Activated gamma-delta T cell (primary cell): Measurements from ENCODE around the gene CCDC197.

Experiments used
- DNase-seq: peaks from one replicate; lab custom pipeline; 2025; lab: John Stamatoyannopoulos, UW

CCDC197 gene

DNA sequence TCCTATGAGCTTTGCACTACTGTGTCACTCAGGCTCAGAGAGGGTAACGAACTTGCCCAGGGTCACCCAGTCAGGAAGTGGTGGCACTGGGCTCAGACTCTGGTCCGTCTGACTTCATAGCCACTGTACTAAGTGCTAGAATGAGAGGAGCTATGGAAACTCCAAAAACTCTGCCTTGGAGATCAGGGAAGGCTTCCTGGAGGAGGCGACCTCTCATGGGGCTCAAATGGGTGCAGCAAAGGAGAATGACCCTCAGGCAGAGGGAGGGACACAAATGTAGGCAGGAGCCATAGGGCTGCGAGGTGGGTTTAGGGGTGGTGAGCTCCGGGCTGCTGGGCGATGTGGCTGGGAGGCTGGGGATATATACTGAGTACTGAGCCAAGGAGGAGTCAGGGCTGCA is 3.2 kb downstream of the CCDC197 start:
- DNase-seq, result no peak

DNA sequence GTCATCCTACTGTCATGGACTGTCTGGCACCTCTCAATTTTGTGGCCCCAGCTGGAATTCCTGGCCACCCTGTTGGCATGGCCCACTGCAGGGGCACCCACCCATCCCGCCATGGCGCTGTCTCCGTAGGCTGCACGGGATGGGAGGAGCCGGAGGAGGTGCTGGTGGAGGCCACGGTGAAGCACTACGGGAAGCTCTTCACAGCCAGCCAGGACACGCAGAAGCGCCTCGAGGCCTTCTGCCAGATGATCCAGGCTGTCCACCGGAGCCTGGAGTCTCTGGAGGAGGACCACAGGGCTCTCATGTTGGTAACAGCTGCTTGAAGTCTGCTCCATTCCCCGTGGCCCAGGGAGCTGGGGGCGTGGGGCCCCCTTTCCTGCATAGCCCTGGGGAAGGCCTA is 3.9 kb downstream of the CCDC197 start:
- no peak for DNase-seq

DNA sequence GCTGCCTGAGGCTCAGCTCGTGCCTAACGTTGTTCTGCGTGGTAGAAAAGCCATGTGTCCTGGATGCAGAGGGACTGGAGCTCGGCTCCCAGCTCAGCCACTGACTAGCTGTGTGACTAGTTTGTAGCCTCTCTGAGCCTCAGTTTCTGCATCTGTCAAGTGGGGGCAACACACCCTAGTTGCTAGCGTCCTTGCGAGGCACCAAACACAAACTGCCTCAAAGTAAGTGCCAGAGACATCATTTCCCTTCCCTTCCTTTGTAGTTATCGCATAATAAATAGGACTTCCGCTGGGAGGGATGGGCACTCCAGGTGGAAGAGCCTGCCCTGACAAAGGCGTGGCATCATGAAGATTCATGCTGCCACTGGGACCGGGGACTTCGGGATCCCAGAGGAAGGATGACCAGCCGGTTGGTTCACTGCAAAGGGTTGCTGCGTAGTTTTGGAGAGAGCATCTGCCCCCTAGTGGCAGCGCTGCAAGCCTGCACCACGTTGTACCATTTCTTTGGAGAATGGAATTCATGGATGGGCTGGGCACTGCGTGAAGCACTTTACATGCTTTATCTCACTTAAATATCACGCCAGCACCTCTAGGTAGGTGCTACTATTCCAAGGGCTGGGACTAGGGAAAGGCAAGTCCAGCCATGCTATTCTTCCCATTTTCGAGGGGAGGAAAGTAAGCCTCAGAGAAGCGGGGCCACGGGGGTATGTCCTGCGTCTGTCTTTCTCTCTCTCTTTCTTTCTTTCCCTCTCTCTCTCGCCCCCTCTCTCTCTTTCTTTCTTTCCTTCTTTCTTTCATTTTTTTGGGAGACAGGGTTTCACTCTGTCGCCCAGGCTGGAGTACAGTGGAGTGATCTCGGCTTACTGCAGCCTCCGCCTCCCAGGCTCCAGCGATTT is 4.6 kb downstream of the CCDC197 start:
- DNase-seq, result no peak

DNA sequence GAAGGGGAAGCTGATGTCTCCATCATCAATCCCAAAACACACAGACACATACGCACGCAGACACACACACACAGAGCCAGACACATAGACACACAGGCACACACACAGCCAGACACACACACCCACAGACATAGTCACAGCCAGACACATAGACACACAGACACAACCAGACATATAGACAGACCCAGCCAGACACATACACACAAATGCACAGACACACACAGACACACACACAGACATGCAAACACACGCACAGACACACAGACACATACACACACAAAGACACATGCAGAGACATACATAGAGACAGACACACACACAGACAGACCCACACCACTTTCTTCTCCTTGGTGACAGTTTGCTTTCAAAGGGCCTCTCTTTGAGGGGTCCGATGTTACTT is 6.3 kb downstream of the CCDC197 start:
- no peak for DNase-seq

DNA sequence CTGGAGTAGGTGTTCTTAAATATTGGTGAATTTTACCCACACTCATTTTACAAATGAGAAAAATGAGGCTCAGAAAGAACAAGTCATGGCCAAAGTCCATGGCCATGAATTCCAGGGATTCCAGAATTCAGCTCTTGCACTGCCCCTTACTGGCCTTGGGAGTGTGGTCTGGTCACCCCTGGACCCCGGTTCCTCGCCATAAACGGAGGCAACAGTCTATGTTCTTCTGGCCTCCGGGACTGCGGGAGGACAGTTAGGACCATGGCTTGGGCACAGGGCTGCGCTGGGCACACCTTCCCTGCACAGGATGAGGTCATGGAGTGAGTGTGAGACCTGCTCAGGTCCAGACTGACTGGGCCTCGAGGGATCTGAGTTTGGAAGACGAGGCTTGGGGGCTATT is 6.9 kb downstream of the CCDC197 start:
- no peak for DNase-seq

DNA sequence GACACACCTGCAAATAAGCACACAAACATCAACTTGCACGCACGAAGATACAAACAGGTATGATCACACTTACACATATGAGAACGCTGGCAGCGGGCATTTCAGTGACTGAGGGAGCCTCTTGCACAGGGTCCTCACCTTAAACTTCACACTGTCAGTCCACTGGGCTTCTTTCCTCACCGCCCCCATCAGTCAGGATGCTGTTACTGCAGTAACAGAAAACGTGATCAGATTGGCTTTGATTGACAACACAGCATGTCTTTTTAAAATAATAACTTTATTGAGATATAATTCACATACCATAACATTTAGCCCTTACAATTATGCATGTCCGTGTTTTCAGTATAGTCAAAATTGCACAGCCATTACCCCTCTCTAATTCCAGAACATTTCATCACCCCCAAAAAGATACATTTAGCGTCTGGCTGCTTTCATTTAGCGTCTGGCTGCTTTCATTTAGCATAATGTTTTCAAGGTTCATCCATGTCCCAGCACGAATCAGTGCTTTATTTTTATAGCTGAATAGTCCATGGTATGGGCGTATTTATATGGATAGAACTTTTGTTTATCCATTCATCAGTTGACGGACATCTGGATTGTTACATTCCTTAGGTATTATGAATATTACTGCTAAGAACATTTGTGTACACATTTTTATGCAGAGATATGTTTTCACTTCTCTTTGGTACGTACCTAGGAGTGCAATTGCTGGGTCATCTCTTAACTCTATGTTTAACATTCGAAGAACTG is 8.4 kb downstream of the CCDC197 start:
- no peak for DNase-seq

DNA sequence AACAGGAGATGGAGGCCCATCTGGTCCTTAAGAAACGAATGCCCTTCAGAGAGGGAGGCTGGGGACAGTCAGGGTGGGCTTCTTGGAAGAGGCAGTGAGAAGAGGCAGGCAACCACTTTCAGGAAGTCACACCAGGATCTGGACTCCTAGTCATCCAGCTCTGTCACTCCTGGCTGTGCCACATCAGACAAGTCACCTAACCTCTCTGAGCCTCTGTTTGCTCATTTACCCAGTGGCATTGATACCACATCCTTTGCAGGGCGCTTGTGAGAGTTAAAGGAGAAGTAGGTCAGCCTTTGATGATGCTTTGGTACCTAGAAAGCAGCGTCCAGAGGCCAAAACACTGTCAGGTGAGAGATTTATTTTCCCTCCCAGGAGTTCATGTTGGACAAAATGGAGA is 11.1 kb downstream of the CCDC197 start:
- DNase-seq, result no peak

DNA sequence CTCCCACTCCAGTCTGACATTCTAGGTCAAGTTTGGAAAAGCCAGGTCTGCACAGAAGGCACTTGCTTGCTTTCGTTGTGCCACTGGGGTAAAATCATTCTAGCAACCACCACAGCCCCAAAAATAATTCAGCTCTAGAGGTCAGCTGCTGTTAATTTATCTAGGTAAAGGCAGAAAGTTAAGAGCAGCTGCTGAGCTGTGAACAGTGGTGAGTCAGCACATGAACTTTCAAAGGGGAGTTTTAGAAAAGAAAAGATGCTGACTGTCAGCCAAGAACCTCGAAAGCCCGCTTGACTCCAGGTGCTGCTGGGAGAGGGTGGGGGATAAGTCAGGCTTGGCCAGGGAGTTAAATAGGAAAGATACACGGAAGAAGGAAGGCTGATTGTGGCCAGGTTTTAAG is 12.7 kb downstream of the CCDC197 start:
- no peak for DNase-seq

DNA sequence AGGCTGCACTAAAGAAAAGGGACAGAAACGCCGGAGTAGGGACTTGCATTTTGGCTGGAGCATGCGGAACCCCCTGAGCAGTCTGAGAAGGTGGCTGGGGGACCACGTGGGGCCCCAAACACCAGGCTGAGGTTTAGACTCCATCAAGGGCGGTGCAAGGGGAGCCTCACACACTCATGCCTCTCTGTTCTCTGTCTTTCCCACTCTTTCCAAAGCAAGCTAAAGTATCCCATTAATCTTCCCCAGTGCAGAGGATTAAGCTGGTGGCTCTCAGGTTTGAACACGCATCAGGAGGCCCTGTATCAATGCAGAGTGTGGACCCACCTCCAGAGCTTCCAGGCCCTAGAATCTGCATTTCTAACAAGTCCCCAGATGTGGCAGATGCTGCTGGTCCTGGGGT is 13.5 kb downstream of the CCDC197 start:
- no peak for DNase-seq

DNA sequence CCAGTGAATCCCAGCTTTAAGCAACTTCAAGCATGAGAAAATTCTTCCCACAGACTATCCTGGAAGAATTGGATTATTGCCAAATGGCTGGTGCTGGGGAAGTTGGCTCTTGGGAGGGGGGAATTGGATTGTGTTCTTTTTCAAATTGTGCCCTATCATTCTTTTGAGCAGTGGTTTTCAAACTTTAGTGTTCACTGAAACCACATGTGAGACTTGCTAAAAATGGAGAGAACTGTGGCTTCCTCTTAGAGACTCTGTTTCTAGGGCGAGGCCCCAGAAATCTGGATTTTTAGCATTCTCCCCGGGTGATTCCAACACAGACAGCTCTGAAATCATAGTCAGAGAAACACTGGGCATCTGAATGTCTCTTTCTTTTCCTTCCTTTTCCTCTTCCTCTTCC is 14.7 kb downstream of the CCDC197 start:
- DNase-seq, result no peak

DNA sequence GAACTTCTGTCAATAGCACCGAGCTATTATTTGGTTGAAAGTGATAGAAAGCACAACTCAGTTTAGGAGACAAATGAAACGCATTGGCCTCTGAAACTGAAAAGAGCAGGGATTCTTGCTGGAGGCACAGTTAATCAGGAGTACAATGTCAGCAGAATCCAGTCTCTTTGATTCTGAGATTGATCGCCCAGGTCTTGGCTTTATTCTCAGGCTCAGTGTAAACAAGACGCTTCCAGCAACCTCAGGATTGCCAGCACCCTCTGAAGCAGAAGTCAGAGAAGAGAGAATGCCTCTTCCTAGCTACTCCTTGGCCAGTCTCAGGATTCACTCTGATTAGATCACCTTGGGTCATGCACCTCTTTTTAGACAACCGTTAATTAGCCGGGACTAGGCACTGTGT is 17.3 kb downstream of the CCDC197 start:
- no peak for DNase-seq

DNA sequence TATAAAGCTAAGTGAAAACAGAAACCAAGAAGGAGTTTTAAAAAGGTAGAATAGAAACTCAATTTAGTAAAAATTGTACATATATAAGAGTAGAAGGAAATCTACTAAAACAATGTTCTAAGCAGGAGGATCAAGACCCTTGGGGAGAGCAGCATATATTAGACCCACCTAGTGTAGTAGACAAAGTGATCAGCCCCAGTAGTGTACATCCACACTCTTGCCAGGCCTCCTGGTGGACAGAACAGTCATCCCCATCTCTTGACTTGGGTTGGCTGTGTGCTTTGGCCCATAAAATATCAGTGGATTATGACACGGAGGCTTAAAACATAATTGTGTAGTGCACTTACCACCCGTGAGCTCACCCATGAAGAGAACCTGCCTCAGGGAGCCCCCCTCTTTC is 18.1 kb downstream of the CCDC197 start:
- DNase-seq, result no peak

DNA sequence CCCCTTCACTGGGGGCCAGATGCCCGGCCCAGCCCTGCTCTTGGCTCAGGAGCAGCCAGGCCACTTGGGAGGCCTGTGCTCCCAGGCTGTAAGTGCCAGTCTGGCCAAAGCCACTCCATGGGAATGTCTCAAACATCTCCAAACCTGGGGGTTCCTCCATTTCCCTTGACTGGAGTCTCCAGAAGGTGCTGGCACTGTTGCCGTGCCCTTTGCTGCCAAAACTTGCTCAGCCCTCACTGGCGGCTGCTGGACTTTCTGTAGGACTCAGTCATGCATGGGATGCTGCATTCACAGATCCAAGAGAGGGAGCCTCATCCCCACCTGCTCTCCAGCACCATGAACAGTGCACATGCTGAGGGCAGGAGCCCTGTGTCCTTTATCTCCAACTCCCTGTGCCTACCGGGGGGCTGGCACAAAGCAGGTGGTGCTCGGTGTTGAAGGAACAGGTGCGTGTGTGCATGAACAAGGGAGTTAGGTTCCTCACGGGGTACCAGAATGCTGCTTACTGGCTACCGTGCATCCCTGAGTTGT is 19.4 kb downstream of the CCDC197 start:
- no peak for DNase-seq

DNA sequence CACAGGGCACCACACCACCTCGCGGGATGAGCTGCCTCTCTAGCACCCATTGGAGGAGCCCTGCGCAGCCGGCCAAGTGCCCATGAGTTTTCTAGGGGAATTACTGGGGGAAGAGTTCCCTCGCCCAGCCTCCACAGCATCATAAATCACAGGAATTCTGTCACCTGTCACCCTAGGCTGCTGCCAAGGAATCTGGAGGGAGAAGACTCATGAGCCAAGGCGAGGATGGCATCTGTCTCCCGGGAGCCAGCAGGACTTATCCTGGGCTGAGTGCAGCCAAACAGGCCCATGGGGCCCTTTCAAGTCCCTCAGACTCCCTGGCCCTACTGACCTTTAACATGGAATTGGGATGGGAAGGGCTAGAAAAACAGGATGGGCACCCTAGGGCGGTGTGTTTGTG is 21.2 kb downstream of the CCDC197 start:
- DNase-seq, result no peak

DNA sequence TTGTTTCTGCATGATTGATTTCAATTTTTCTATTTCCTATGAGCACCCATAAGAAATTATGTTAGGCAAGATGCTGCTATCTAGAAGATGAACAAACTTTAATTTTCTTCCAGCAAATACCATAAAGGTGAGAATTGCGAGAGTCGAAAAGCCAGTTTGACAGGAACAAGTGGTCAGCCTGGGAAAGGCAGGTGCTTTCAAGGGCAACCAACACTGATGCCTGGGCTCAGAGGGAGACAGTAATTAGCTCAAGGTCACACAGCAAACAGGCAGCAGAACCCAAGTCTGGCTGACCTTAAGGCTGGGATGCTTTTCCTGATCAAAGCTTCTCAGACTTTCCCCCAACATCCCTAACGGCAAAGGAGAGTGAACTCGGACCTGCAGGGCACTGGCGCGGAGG is 22.2 kb downstream of the CCDC197 start:
- DNase-seq, result no peak

DNA sequence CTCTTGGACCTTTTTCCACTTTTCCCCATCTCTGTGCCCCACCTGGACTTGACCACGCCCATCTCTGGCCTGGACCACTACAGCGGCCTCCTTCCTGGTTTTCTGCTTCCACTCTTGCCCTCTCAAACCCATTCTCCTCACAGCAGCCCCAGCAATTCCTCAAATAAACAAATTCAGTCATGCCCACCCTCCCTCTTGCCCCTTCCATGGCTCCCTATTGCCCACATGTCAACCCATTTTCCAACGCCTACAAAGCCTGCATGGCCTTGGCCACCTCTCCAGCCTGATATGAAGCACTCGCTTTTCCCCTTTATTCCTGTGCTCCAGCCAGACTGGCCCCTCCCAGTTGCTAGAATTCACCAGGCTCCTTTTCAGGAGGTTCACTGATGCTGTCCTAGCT is 23.2 kb downstream of the CCDC197 start:
- no peak for DNase-seq

DNA sequence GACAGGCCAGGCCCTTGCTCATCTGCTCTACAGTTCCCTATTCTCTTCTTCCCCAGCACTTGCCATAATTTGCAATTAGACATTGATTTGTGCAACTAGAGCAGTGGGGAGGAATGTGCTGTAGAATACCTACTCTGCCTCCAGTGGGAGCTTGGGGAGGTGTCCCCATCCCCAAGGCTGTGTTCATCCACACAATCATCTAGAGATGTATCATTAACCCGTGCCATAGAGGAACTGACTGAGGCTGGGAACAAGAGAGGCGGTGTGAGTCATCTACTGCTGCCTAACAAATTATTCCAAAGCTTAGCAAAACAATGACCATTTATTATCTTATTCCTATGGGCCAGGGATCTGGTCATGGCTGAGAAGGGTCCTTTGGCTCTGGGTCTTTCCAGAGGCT is 23.9 kb downstream of the CCDC197 start:
- no peak for DNase-seq

DNA sequence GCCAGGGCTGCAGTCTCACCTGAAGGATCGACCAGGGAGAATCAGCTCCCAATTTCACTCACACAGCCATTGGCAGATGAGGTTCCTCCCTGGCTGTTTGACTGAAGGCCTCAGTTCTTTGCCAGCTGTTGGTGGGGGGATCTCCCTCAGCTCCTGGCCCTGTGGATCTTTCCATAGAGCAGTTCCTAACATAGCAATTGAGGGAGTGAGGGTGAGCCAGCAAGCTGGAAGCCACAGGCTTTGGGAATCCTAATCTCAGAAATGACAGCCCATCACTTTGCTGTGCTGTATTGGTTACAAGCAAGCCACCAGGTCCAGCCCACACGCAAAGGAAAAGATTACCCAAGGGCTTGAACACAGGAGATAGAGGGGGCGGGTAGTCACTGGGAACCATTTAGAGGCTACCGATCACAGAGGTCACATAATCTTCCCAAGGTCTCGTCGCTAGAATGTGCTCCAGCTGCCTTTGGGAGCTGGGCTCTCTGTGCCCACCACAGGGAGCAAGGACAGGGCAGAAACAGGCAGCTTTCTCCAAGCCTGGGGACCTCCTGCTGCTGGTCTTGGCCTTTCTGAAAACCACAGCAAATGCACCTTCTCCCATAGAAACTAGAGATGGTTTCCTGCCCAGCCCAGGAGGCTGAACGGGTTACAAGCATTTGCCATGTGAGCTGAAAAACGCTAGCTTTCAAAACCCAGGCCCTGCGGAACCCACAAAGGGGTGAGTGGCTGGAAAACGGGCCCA is 24.5 kb downstream of the CCDC197 start:
- no peak for DNase-seq

DNA sequence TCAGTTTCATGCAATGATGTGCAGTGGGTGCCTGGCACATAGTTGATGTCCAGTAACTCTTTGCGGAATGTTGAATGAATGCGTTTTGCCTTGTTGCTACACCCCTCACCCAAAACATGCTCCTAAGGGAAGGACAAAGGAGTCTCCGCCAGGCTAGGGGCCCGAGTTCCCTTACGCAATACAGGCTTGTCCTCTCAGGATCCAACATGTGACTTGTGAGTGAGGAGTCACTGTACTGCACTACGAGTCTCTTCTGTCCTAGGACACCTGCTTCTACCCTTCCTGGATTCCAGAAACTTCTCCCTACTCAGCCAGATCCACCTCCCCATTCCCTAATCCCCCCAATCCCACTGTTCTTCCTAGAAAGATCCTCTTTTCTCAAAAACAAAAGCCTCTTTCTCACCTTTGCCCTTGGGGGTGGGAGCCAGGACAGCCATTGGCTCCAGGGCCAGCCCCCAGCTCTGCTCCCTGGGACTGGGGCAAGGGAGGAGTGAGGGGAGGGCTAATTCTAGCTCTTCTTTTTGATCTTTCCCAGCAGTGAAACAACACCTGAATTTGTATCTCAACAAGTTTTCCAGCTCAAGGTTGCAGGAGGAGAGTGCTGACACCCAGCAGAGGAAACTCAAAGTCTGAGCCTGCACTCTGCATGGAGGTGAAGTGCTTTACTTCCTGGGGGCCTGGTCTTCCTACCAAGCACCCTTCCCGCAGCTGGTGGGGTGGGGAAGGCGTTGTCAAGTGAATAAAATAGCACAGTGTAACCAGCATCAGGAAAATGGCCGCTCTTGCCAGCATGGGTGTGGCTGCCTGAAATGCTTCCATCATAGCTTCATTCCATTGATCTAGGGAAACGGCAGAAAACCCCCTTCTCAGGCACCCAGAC is 25.7 kb downstream of the CCDC197 start:
- DNase-seq, result no peak

DNA sequence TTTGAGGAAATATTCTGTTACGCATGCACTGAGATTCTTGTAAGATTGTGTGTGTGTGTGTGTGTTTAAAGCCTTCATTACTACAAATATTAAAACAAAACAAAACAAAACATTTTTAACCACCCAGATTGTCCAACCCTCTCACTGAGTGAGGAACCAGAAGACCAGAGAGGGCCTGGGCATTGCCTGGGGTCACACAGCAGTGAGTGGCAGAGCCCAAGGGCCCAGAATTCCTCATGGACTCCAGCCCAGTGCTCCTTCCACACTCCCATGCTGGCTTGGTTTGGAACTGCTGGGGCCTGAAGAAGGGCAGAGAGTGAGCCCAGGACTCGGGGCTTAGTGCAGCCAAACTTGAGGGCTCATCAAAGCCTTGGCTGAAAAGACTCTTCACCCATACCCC is 27.4 kb downstream of the CCDC197 start:
- no peak for DNase-seq

DNA sequence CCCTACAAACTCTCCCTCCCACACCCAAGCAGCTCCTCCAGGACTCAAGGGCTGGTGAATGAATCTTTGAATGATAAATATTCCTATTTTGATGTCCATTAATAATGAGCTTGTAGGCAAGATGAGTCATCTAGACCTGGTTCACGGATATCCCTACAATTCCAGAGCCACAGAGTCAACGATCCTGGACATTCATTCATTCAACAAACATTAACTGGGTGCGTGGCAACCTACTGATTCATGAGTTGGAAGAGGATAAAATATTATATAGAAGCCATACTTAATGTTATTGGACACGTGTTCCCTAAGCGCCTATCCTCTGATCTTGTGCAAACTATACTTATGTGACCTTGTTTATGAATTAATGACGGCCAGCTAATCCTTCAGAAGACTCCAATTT is 28.6 kb downstream of the CCDC197 start:
- DNase-seq, result no peak
